GM10248 (cell line): ENCODE data around the gene KCNQ4.
A peak's percentile ranks its signal among the peaks of the same experiment; 100 is the strongest.

Source experiments
- CTCF ChIA-PET: fragments of 300-600 bp; sonication (Branson Sonifier 250); formaldehyde crosslinking; extraction: SDS; loops from one replicate; lab custom pipeline; 2021; ENCODE audit warnings: antibody characterized with exemption; lab: Yijun Ruan, JAX
- POLR2A ChIA-PET: fragments of 350-650 bp; sonication (Branson Sonifier 250); formaldehyde crosslinking; extraction: SDS; loops from one replicate; lab custom pipeline; 2020; ENCODE audit warnings: antibody characterized with exemption; lab: Yijun Ruan, JAX
- DNase-seq: peaks from one replicate; pipeline ENCODE4 v3.0.0; 2012; ENCODE audit errors: extremely low spot score
- TF ChIP-seq, protein P1 (sequence below): IDR thresholded peaks from 2 replicates; pipeline ENCODE4 v1.5.1; 2012; ENCODE audit warnings: mild to moderate bottlenecking, low read depth; ENCODE audit errors: extremely low read depth, missing control alignments, control extremely low read depth

The KCNQ4 gene

GRCh38 chr1:40773748-40774265 lies 9.8 kb upstream of the KCNQ4 start:
- ChIA-PET CTCF (interaction anchor here (0.6 to 8.4 kb wide), 44 partner anchors 9 to 188 kb away, joined by 3 to 232 read pairs (median 7); partner anchors contain the start of genes CITED4, NFYC and RIMS3), POLR2A (no interaction called here)
- TF ChIP-seq, protein P1, sequence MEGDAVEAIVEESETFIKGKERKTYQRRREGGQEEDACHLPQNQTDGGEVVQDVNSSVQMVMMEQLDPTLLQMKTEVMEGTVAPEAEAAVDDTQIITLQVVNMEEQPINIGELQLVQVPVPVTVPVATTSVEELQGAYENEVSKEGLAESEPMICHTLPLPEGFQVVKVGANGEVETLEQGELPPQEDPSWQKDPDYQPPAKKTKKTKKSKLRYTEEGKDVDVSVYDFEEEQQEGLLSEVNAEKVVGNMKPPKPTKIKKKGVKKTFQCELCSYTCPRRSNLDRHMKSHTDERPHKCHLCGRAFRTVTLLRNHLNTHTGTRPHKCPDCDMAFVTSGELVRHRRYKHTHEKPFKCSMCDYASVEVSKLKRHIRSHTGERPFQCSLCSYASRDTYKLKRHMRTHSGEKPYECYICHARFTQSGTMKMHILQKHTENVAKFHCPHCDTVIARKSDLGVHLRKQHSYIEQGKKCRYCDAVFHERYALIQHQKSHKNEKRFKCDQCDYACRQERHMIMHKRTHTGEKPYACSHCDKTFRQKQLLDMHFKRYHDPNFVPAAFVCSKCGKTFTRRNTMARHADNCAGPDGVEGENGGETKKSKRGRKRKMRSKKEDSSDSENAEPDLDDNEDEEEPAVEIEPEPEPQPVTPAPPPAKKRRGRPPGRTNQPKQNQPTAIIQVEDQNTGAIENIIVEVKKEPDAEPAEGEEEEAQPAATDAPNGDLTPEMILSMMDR, result no peak
- no peak for DNase-seq

DNA sequence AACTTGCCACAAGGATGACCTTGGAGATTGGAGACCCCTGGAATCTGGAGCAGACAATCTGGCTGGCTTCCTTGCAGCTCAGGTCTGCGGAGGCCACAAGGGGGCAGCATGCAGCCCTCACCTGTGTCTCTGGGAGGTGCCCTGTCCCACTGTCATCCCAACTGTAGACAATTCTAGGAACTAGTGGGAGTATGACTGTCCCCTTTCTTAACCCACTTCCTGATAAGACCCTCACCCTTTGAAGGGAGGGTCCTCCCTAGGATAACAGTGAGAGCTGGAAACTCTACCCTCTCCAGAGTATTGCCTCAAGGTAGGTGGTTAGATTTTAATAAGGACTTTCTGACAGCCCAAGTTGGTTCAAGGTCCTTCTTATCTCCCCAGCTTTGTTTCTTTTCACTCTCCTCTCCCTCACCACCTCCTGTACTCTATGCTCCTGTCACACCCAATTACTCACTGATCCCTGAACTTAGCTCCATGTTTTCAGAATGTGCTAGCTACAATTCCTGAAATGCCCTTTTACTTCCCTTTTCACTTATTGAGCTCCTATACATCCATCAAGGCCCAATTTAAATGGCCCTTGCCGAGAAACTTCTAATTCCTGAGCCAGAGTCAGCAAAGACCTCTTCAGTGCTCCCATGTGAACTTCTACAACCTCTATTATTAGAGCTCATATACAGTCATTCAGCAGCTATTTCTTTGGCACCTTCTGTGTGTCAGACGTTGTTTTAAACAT lies 9.2 kb upstream of the KCNQ4 start:
- TF ChIP-seq, protein P1, result peak; percentile 84
- ChIA-PET POLR2A (no interaction called here), CTCF (interaction anchor here (0.6 to 8.4 kb wide), 55 partner anchors 8 to 630 kb away, joined by 3 to 232 read pairs (median 6); partner anchors contain the start of genes CITED4, NFYC and RIMS3)
- DNase-seq, result peak; percentile 68

GRCh38 chr1:40776236-40777072 lies 7.1 kb upstream of the KCNQ4 start:
- ChIA-PET POLR2A (no interaction called here), CTCF (interaction anchor here (1.0 to 8.4 kb wide), 9 partner anchors 12 to 176 kb away, joined by 3 to 232 read pairs (median 10); no protein-coding TSS in a partner anchor)
- TF ChIP-seq, protein P1, result no peak
- no peak for DNase-seq

GRCh38 chr1:40777224-40777970 lies 6.2 kb upstream of the KCNQ4 start:
- TF ChIP-seq, protein P1, result no peak
- POLR2A ChIA-PET, result no interaction called here
- CTCF ChIA-PET, result interaction anchor here (1.0 to 8.4 kb wide), 5 partner anchors 11 to 172 kb away, joined by 4 to 232 read pairs (median 77); no protein-coding TSS in a partner anchor
- DNase-seq, result no peak

DNA sequence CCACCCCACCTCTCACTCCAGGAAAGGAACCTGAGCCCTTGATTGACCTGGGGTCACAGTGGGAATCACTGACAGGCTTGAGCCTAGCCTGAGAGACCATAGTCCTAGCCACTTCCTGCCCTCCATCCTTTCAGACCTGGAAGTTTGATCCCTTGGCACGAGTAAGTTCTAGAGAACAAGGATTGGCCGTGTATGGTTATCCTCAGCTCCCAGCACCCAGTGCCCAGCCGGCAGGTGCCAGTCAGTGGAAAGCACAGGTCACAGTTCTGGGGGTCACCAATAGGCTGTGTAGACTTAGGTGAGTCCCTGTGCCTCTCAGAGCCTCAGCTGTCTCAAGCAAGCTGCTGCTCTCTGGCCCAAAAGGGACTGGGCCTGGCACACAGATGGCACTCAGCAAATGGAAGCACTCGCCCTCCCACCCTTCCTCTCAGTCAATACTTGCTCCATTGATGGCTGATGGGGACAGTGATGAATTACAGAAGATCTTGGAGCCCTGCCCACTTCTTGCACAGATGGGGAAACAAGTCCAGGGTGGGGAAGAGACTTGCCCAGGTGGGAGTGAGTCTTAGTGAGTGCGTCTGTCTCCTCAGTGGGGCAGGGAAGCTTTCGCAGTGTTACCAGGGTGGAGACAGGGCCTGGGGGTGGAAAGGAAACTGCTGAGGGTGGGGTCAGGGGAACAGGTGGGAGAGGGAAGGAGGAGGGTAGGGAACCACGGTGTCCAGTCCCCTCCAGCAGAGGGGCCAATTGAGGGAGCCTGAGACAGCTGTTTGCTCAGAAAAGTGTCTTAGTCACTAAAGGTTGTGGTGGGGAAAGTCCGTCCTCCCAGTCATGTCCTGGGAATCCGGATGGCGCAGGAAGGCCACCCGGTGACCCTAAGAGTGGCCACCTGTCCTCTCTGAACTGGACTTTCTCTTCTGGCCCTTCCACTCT lies 2.6 kb upstream of the KCNQ4 start:
- DNase-seq, result no peak
- TF ChIP-seq, protein P1, result no peak
- ChIA-PET CTCF (interaction anchor here (0.8 to 2.2 kb wide), 5 partner anchors 9 to 168 kb away, joined by 3 to 10 read pairs (median 3); no protein-coding TSS in a partner anchor), POLR2A (no interaction called here)
